GM19025 (cell line): Measurements from ENCODE around the gene RHOH.

Experiments used
- ATAC-seq: cut with Tn5 transposase; IDR thresholded peaks from one replicate; pipeline ENCODE4 v1.9.1; 2021; ENCODE audit warnings: mild to moderate bottlenecking, low read depth, moderate library complexity; ENCODE audit not compliant: unreplicated experiment

The RHOH gene

DNA sequence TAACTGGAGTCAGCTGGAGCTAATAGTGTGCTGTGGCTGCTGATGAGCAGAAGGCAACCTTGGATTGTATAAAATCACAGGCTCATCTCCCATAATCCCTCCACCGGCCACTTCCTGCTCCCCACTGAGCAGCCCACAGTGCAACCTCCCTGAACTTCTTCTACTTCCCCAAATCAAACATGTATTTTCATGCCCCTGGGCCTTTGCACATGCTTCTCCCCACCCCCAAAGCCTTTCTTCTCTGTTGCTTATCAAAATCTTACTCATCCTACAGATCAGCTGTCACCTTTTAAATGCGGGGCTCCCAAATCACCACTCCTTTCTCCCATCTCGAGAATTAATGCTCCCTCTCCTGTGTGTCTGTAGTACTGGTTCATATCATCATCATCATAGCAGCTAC lies 35.8 kb downstream of the RHOH start:
- ATAC-seq: no peak

DNA sequence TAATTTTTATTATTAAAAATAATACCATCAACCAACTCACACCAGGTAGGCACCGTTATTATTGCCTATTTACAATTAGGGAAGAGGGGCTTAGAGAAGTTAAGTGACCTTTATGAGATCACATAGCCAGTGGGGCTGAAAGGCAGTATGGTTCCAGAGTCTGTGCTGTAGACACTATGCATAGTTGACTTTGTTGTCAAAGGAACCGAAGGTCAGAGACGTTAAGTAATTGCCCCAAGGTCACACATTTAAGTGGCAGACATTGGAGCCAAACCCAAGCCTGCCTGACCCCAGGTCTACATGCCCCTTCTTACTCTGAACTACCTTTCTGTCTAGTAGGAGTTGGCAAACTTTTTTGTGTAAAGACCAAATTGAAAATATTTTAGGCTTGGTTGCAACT lies 36.4 kb downstream of the RHOH start:
- ATAC-seq: no peak

DNA sequence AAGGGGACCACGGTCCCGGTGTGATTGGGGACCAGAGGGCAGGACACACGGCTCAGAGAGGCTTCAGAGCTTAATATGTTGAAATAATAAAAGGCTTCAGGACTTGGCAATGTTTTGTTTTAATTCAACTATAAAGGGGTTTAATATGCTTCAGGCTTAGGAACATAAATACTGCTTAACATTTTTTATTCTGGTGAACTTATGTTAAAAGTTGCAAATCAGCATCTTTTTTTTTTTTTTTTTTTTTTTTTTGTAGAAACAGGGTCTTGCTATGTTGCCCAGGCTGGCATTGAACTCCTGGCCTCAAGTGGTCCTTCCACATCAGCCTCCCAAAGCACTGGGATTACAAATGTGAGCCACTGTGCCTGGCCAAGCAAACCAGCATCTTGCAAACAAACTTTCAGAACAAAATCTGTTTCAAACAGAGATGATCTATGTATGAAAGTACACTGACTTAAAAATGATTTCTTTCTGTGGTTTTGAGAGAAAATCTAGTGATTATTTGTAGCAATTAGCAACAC lies 37.7 kb downstream of the RHOH start:
- no peak for ATAC-seq

DNA sequence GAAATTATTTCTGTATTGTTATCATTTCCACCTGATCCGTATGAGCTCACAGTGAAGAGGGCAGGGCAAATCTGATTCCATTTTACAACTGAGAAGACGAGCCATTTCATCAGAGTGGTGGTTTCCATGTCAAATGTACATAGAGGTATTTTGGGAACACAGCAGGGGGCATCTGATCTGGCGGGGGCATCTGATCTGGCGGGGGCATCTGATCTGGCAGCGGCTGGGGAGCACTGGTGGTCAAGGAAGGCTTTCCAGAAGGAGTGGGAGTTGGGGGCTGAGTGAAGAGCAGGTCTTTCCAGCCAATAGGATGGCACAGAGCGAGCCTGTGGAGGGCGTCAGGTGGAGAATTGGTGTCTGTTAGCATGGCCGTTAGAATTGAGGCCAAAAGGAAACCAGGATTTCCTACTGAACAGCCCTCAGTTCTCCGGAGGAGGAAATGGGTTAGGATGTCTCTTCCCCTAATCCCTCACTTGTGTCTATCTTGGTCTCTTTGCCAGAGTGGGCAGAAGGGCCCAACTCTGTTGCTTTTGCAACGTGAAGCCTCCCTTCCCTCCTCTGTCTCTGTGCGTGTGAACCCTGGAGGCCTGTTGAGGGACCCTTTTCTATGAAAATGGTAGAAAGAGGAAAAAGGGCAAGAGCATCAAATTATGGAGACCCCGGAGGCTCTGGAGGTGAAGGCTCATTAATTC lies 41.3 kb downstream of the RHOH start:
- no peak for ATAC-seq

DNA sequence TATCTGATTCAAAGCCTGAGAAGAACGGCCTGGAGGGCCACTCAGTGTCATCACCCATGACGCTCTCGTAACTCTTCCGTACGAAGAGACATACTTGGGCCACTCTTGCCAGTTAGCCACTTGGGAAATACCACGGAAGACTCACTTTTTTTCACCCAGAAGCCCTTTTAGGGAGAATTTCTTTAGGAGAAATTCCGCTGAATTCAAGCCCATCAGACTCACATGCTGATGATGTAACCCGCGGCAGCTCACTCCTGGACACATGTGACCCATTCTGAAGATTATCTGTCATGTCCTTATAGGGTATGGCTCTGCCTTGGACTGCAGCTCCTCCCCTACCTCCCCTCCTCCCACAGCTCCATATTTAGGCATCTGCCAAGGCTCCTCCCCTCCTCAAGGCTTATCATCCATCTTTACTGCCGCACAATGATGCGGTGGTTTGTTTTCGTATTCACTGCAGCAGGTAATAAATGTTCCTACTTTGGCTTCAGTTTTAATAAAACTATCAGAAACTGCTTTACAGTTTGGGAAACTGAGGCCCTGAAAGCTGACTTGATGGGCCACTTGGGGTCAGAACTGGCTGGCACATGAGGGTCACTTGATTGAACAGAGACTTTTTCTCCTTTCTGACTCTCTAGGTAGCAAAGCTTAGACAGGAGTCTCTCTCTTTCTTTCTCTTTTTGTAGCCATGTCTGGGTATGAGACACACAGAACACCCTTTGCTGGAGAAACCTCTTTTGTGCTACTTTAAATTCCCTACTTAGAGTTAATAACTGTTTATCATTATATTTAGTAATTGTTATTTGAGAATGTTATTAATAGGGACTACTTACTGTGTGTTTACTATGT lies 42.1 kb downstream of the RHOH start:
- ATAC-seq: no peak

DNA sequence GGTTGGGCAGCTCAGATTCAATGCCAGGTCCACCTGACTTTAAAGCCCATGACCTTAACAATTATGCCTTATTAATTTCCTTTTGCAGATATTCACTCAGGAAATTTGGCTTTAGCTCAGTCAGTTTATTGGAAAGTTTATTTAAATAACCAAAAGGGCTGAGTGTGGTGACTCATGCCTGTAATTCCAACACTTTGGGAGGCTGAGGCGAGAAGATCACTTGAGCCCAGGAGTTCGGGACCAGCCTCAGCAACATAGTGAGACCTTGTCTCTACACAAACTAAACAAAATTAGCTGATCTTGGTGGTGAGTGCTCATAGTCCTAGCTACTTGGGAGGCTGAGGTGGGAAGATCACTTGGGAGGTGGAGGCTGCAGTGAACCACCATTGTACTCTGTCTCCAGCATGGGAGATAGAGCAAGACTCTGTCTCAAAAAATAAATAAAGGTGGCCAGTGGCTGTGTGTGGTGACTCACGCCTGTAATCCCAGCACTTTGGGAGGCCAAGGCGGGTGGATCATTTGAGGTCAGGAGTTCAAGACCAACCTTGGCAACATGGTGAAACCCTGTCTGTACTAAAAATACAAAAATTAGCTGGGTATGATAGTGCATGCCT lies 43.3 kb downstream of the RHOH start:
- ATAC-seq: no peak

DNA sequence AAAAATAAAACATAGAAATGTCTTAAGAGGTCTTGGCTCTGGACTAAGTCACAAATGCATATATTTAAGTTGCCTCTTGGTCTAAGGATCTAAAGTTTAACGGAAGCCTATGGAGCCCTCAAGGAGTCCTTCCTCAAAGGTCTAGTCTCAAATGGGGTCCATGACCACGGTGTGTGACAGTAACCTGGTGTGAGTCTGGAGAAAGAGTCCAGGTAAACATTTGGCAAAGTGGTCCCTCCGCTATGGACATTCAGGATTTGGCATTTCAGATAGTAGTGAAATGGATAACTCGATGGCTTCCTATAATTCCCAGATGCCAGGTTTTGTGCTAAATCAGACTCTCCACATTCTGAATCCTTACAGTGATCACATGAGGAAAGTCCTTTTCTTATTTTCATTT lies 44.2 kb downstream of the RHOH start:
- no peak for ATAC-seq

DNA sequence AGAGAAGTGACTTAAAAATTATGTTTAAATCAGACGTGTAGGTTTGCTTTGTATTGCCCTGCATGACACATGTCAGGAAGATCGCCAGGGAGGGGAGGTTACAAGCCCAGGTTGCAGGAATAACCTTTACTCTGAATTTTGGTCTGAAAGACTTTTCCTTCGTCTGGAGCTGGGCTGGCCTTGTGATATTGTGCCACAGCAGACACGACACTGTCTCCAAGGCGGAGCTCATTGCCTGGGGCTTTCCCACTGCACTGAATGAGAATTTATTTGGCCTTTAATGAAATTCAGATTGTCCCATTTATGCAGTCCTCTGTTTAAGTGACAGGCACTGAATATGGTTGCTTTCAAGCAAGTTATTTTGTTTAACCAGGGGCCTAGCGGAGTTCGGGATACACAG lies 45.1 kb downstream of the RHOH start:
- ATAC-seq: no peak

DNA sequence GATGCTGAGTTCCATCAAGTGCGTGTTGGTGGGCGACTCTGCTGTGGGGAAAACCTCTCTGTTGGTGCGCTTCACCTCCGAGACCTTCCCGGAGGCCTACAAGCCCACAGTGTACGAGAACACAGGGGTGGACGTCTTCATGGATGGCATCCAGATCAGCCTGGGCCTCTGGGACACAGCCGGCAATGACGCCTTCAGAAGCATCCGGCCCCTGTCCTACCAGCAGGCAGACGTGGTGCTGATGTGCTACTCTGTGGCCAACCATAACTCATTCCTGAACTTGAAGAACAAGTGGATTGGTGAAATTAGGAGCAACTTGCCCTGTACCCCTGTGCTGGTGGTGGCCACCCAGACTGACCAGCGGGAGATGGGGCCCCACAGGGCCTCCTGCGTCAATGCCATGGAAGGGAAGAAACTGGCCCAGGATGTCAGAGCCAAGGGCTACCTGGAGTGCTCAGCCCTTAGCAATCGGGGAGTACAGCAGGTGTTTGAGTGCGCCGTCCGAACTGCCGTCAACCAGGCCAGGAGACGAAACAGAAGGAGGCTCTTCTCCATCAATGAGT lies 46.6 kb downstream of the RHOH start:
- ATAC-seq: no peak

DNA sequence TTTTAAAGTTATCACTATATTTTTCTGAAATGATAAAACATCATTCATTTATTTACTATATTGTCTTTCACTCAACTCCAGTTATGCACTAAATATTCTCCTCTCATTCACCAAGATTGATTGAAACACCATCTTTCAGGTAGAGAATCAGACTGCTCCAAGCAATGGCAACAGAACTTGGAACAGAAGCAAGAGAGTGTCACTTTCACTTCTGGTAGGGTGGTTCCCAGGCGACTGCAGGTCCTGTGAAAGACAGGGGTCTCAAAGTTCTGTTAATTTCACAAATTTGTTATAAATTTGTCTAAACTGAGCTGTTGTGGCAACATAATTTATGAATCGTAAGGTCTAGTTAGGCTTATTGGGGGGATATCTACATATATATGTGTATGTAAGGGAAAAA lies 47.8 kb downstream of the RHOH start:
- ATAC-seq: no peak

DNA sequence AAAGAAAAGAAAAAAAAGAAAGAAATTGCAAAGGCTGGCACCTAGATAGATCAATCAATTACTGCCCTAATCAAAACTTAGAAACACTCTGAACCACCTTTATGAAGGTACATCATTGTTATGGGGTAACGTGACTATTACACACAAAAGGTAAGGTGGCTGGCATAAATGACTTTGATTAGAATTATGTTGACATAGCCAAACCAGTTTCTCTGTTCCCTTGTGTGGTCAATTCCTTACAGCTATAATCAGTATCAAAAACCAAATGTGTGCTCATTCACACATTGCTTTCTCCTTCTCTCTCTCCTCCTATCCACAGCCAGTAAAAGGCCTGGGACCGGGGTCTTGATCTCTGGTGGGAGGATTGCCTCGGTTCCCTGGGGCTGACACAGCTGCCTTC lies 48.7 kb downstream of the RHOH start:
- no peak for ATAC-seq

DNA sequence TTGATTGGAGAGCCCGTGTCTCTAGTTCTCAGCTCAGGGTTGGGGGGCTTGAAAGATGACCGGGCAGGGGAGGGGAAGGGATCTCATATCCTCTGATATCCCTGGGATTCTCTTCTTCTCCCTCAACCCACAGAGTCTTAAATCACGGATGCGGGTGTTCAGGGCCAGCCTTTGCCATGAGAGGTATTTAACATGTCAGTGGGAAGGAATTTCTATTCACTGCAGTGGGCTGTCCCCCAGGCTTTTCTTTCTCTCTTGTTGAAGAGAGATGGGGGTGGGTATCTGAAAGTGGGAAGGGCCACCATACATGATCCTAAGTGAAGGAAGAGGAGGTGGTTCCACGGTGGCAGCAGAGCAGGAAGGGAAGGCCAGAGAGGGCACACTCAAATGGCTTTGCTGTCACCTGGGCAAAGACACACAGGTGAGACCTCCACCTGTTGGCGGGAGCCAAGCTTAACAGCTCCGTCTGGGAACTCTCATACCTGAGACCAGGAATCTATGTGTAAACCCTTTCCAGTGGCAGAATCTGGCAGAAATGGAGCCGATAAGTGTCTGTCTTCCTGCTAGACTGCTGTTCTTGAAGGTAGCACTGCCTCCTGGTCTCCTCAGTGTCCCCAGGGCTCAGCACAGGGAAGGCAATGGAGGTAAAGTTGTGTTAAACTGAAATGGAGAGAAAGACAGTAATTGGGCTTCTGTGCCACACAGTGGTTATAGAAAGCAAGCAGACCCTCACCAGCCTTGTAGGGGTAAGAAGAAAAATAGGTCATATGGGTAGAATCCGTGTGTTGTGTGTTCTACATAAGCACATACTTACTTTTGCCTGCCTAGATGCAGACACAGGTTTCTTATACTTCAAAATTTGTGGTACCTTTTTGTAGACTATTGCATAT lies 49.4 kb downstream of the RHOH start:
- no peak for ATAC-seq

DNA sequence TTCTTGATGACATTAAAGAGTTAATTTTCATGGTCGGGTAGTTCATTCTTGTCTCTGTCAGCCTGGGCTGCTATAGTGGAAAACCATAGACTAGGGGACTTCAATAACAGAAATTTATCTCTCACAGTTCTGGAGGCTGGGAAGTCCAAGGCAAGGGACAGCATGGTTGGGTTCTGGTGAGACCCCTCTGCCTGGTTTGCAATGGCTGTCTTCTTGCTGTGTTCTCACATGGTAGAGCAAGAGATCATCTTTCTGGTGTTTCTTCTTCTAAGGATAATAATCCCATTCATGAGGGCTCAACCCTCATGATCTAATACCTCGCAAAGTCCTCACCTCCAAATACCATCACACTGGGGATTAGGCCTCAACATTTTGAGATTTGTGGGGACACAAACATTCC lies 50.1 kb downstream of the RHOH start:
- no peak for ATAC-seq

DNA sequence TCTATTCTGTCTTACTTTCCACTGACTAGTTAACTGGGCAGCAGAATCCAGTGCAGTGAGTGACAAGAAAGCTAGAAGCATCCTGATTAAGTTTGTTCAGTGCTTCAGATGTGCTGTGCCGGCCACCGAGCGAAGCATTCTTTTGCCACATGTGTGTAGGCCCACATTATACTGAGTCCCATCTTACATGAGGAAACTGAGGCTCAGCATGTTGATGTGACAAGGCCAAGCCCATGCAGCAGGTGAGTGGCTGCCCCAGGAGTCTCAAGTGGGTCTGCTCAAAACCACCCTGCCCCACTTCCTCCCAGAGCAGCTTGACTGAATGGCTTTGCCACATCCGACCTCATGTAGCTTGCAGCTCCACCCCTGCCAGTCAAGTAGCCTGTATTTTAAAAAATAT lies 50.5 kb downstream of the RHOH start:
- ATAC-seq: no peak

DNA sequence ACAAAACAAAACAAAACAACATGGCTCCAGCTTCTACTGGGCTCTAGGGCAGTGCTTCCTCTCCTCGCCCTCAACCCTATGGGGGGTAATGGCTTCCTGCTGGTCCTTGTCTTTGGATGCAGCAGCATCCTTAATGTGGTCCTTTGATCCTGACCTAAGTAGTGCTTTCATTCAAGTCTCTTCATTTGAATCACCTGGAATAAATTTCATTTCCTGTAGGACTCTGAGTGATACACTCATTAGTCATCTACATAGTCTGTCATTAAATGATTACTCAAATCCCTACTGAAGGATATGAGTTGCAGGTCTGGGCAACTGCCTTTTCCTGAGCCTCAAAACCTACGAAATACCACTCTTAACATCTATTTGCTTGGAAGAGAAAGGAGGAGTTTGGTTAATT lies 54.5 kb downstream of the RHOH start:
- ATAC-seq: no peak

DNA sequence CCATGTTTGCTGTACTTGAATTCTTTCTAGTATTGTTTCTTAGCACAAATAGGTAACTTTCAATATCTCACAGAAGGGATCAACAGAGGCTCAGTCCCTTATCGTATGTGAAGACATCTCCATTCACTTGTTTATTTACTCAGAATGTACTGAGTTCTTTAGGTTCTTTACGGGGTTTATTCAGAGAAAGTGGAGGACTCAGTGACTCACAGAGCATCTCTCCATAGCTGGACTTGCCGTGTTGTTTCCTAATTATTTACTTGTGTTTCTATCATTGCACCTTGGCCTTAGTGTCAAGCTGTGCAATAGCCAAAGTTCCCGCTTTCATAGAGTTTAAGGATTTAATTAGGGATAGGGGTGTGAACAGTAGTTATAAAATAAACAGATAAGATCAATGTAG lies 57.1 kb downstream of the RHOH start:
- ATAC-seq: no peak

DNA sequence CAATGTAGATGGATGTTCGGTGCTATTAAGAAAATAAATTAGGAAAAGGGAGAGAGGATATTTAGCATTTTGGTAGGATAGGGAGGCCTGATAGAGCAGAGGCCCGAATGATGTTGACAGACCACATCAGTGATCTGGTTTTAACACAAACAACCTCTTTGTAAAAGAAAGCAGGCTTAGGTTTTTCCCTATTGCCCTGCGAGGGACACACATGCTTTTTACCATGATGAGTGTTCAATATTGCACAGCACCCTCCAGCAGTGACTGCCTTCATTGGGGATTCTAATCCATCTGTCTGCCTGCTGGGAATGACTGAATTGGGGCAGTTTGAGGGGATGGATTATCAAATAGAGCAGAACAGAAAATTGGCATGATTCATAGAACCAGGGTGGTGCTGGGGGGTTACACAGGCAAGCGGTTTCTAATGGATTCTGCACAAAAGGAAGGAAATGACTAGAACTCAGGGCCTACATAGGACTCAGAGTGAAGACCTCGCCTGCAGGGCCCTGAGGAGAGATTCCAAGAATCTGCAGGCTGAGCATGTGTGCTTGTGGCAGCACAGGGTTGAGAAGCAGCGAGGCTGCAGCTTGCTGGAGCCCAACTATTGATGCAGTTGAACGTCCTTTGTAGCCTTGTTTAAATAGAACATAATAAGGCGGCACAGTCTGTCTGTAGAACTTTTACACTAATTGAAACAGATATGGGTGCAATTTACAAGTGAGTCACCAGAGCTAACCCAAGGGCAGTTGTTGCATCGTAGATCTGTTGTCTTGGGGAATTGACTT lies 58.0 kb downstream of the RHOH start:
- no peak for ATAC-seq

DNA sequence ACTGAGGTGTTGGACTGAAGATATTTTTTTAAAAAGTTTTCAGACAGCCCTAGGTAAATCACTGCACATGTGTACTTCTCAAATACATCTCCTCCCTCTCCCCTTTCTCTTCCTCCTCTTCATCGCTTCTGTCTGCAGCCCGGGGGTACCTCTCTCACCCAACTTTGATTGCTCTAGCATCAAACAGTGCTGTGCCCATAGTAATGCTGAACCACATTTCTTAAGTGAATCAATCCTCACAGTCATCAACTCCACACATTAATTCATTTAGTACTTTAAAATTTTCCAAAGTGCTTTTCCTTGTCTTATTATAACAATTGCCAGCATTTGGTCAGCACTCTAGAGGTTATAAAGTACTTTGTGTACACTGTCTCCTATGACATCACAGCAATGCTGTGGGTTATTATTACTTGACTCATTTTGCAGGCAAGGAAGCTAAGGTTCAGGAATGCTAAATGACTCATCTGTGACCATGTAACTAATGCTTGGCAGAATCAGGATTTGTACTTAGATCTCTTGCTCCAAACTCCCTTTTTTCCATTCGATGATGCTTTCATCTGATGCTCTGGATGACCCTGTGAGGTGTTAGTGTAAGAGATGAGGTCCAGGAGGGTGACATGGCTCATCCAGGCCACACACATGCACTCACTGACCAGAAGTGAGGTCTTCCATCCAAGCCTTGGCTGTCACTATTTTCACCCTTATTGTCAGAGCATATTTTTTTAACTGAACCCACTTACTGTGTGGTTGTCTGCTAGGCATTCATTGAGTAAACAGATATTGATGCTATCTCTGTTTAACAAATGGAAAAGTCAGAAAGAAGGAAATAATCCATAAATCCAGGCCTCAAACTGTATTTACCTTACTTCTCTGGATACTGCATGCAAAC lies 58.8 kb downstream of the RHOH start:
- ATAC-seq: no peak
